GM18861 (cell line): ENCODE measurements around the gene CDH12.
"Not testable (repeated sequence)": the region's sequence is repeated elsewhere in the genome, so short reads cannot be mapped to it uniquely, and the experiment has no call there.

Source experiments
- ATAC-seq: cut with Tn5 transposase; IDR thresholded peaks from one replicate; pipeline ENCODE4 v1.9.1; 2021; ENCODE audit not compliant: unreplicated experiment

Gene CDH12

DNA sequence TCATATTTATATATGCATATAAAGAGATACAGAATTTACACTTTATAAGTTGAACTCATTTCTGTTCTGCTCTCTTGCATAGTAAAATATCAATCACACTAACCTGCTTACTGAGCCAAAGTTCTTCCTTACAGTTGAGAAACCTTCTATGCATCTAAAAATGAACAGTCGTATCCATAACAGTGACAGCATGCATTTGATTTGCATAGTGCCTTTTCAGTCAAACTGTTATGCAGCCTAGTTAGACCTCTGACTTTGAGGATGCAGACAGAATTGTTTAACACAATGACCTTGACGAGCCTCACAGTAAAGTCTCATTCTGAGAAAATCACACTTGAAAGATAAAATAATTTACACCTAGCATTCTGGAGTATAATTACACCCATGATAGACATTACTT is 683.9 kb downstream of the CDH12 start:
- ATAC-seq: not testable (repeated sequence)

DNA sequence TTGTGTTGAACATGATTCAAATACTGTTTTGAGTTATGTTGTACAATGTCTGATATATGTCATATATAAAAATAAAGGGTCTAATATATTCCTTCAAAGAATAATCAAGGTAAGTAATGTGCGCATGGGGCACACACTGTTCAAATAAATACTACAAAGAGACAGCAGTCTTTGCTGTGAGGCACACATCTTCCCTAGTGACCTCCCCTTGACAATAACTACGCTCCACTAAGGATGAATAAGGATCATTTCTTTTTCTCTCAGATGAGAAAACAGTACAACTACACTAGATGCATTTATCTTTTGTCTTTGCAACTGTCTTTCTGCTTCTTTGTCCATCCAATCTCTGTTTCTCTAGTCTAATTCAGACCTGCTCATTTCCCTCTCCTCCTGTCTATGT is 684.4 kb downstream of the CDH12 start:
- not testable (repeated sequence) for ATAC-seq

GRCh38 chr5:22165931-22166330 is 687.2 kb downstream of the CDH12 start:
- not testable (repeated sequence) for ATAC-seq

GRCh38 chr5:22164910-22165748 is 688.0 kb downstream of the CDH12 start:
- not testable (repeated sequence) for ATAC-seq

- not testable (repeated sequence) for ATAC-seq
Observed at GRCh38 chr5:22156953-22157352, 696.2 kb downstream of the CDH12 start.

DNA sequence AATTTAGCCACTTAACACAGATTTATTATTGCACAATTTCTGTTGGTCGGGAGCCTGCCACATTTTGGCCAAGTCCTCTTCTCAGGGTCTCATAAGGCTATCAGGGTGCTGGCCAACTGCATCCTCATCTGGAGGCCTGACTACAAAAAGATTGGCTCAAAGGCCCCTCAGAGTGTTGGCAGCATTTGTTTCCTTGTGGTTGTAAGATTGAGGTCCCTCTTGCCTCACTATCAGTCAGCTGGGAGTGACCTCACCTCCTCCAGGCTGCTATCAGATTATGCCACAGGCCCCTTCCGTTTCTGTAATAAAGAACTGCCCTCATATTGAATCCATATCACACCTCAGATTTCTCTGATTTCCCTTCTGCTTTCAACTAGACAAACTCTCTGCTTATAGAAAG is 698.4 kb downstream of the CDH12 start:
- not testable (repeated sequence) for ATAC-seq

- not testable (repeated sequence) for ATAC-seq
Observed at GRCh38 chr5:22151801-22152200, 701.3 kb downstream of the CDH12 start.

GRCh38 chr5:22140418-22140817 is 712.7 kb downstream of the CDH12 start:
- ATAC-seq: not testable (repeated sequence)

GRCh38 chr5:22139662-22140300 is 713.4 kb downstream of the CDH12 start:
- ATAC-seq: not testable (repeated sequence)

- no peak for ATAC-seq
Observed at GRCh38 chr5:22111320-22111719, 741.8 kb downstream of the CDH12 start.

- no peak for ATAC-seq
Observed at GRCh38 chr5:22109315-22109714, 743.8 kb downstream of the CDH12 start.

GRCh38 chr5:22108545-22108944 is 744.6 kb downstream of the CDH12 start:
- ATAC-seq: no peak

- ATAC-seq: no peak
Observed at GRCh38 chr5:22102823-22103359, 750.3 kb downstream of the CDH12 start.

DNA sequence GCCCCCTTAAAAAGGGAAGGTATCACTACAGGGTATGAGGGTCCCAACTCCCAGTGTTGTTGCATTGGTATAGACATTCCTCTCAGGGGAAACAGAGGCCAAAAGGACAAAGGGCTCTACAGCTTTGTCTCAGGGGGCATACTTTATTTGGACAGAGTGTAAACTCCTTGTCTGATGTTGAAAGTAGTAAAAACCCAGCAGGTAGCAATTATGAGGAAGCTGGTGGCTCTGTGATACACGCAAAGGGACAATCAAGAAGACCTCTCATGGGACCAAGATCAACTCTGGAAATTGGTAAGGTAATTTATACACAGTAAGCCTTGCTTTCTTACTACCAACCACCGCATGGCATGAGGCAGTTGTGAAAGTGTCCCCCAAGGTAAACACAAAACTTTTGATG is 764.6 kb downstream of the CDH12 start:
- ATAC-seq: no peak

GRCh38 chr5:22079566-22079965 is 773.6 kb downstream of the CDH12 start:
- no peak for ATAC-seq

GRCh38 chr5:22079002-22079401 is 774.1 kb downstream of the CDH12 start:
- ATAC-seq: no peak

DNA sequence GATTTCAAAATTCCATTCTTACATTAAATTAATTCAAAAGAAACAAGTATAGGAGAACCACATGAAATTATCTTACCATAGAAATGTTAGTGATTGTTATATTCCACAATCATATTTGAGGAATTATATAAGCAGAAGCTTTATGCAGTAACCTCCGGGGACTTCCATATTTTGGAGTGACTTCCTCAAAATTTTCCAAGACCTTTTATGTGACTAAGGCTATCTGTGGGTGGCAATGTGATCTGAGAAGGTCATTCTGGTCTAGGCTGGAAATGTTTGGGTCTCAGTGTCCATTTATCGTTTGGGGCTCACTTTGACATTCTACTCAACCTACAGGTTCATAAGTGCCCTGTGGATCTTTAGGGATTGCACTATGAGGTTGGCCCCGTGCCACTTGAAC is 776.6 kb downstream of the CDH12 start:
- ATAC-seq: no peak

DNA sequence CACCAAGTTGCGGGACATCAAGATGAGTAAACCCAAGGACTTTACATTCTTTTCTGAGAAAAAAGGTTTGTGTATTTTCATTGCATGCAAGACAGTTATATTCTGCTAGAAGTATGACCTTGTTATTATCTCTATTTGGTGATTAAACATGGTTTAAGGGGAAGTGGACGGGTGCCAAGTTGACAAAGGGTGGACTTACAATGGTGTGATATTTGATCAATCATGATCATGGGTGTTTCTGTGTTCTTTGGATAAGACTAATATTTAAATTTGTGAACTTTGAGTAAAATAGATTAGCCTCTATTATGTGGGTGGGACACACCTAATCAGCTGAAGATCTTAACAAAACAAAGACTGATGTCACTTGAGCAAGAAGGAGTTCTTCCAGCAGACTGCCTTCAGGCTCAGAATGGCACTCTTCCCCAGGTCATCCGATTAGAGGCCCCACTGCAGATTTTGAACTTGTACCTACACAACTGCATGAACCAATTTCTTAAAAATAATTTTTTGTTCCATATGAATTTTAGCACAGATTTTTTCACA is 782.9 kb downstream of the CDH12 start:
- no peak for ATAC-seq

DNA sequence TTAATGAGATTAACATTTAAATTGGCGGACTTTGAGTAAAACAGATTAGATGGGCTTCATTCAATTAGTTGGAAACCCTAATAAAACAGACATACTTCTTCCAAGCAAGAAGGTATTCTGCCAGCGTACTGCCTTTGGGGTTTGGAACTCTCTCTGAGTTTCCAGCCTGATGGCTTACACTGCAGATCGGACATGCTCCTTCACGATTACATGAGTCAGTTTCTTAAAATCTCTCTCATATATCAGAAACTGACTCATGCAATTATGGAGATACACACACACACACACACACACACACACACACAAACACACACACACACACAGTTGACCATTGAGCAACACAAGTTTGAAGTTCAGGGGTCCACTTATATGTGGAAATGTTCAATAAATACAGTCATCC is 789.4 kb downstream of the CDH12 start:
- ATAC-seq: no peak

GRCh38 chr5:22058620-22059019 is 794.5 kb downstream of the CDH12 start:
- ATAC-seq: no peak

DNA sequence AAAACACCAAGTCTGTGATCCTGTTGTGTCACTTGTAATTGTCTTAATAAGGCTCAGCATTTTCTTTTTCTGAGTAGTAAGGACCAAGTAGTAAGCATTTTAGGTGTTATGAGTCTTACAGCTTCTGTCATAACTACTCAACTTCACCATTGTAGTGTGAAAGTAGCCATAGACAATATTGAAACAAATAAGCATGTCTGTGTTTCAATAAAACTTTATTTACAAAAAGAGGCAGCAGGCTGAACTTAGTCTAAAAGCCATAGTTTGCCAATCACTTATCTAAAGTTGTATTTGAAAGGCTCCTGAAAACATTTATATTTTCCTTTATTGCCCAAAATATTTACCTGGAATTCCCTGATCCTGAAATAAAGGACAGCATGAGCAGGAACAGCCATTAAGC is 796.1 kb downstream of the CDH12 start:
- no peak for ATAC-seq

DNA sequence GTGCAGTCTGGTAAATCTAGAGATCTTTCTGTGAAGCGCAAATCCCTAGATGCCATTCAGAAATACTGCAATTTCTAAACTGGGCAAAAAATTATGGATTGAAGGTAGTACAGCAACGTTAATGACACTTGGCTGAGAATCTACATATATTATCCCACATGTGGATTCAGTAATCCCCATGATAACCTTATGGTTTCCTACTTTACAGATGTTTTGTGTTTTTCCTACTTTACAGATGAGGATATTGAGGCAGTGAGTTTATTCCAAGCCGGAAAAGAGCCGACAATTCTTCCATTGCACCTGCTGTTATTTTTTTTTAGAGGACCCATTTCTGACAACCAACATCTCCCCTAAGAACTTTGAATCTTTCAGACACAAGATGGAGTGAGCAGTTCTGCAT is 796.5 kb downstream of the CDH12 start:
- ATAC-seq: no peak
